ENCODE measurements around the gene PIAS4.
A peak's percentile ranks its signal among the peaks of the same experiment; 100 is the strongest.
"Not testable (repeated sequence)": the region's sequence is repeated elsewhere in the genome, so short reads cannot be mapped to it uniquely, and the experiment has no call there.

The PIAS4 gene

GRCh38 chr19:3998667-3999412, 8.7 kb upstream of the PIAS4 start:
- DNase-seq: not testable (repeated sequence)

- DNase-seq: not testable (repeated sequence)
Measured at GRCh38 chr19:4000798-4001197, 6.7 kb upstream of the PIAS4 start.

DNA sequence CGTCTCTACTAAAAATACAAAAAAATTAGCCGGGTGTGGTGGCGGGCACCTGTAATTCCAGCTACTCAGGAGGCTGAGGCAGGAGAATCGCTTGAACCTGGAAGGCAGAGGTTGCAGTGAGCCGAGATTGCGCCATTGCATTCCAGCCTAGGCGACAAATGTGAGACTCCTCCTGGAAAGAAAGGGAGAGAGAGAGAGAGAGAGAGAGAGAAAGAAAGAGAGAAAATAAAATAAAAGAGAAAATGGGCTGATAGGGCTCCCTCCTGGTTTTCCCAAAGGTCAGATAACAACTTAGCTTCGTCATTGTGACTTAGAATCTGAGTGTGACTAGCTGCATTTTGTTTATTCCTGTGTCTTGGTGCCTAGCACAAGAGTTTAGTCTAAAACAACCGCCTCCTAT, 2.1 kb upstream of the PIAS4 start:
- DNase-seq: not testable (repeated sequence)

GRCh38 chr19:4007836-4008539, 452 bp downstream of the PIAS4 start:
- no peak for DNase-seq

DNA sequence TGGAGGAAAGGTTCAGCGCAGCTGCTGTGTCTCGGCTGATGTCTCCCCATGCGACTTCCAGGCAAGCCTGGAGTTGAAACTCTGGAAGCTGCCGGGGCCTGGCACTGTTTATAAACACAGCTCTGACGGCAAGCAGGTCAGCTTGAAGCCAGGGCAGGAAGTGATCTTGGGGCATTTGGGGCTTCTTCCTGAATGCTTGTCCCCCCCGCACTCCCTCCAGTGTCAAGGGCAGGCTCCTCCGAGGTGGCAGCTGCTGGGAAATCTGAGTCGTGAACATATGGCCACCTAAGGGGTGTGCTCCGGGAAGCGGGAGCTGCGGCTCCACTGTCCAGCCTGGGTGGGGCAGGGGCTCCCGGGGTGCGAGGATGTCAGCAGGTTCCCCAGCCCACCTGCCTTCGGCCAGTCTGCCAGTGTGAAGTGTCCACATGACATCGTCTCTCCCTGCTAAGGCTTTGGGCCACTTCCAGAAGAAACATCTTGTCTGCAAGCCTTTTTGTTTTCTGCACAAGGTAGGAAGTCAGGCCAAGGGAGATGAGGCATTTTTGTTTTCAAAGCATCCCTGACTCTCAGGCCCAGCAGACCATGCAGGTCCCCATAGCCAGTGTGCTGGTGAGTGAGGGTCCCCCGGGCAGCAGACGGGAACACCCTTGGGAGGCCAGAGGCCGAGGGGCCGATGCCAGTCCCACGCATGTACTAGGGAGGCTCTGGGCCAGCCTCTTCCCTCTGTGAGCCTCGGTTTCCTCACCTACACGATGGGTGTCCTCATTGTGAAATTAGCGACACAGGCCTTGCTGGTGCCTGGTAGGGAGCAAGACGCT, 2.7 kb downstream of the PIAS4 start:
- DNase-seq: no peak

- DNase-seq: no peak
Measured at GRCh38 chr19:4010808-4011110, 3.2 kb downstream of the PIAS4 start.

- DNase-seq: not testable (repeated sequence)
Measured at GRCh38 chr19:4011430-4011829, 3.9 kb downstream of the PIAS4 start.

GRCh38 chr19:4012092-4012974, 4.8 kb downstream of the PIAS4 start:
- no peak for DNase-seq

GRCh38 chr19:4012975-4013634, 5.6 kb downstream of the PIAS4 start:
- no peak for DNase-seq

- DNase-seq: no peak
Measured at GRCh38 chr19:4013886-4014540, 6.5 kb downstream of the PIAS4 start.

DNA sequence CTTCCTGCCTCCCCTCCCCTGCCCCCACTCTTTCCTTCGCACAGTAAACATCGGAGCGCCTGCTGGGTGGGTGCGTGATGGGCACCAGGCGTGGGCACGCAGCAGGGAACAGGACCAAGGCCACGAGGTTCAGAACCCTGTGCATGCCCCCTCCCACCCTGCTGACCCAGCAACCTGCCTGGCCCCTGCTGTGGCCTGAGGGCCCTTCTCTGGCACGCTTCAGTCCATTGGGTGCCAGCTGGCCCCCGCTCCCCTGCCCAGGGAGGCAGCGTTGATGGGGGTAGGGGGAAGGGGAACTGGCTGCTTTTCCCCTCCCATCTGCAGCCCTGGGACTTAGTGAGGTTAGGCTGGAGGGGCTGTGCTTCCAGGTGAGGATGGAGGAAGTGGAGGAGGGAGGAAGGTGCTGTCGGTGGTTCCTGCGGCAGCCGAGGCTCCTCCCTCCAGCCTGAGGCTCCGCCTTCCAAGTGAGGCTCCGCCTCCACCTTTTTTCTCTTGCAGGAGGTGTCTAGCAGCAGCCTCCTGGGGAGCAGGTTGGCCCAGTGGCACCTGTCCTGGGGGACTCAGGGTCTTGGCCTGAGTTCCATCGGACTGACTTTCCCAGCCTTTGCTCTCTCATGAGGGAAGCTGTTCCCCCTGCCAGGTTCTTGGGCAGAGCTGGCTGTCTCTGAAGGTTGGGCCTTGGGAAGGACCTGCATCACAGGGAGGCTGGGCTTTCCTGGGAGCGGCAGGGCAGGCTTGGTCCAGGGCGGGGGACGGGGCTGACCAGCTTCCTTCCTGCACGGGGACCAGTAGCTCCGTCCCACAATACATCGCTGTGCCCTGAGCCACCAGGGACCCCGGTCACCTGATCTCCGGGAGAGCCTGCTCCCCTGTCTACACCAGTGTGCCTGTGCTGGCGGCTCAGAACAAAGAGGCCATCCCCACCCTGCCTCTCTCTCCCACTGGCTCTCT, 7.3 kb downstream of the PIAS4 start:
- DNase-seq: peak; percentile 52

GRCh38 chr19:4015705-4016402, 8.3 kb downstream of the PIAS4 start:
- no peak for DNase-seq

DNA sequence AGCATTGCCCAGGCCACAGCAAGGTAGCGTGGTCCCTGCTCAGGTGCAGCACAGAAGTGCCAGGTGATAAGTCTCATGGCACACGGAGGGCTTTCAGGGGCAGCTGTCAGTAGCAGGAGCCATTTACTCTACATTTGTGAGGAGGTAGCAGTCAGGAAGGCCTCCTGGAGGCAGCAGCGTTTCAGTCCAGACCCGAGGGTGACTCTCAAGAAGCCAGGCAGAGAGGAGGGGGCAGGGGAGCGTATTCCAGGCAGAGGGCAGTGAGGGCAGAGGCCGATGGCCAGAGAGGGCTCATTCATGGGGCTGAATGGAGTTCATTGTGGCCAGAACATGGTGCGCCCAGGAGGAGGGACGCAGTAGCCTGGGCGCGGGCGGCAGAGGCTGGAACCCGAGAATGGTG, 8.9 kb downstream of the PIAS4 start:
- no peak for DNase-seq

DNA sequence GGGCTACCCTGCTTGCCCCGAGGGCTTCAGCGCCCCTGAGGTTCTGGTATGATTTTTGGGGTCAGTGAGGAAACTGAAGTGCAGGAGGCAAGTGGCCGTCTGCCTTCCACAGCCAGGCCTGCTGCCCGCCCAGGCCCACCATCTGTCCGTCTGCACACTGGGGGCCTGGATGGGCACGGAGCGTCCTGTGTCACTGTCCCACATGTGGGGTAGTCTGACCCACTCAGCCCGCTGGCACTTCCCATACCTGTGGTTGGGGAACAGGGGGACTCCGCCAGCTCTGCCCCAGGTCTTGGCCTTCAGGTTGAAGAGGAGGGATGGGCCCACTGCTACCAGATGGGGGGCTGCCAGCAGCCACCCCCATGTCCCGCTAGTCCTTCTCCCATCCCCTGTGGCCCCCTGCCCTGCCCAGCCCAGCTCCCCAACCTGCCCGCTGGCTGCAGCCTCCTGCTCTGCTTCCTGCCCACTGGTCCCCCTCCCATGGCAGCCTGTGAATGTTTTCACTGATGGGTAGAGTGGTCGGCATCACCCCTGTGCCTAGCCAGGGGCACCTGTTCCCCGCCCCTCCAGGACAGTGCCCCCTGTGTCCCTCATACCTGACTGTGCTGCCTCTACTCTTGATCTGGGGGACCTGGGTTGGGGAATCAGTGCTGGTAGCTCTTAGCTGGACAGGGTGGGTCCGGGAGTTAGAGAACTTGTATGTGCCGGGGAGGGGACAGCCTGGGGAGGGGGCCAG, 9.5 kb downstream of the PIAS4 start:
- DNase-seq: no peak

- DNase-seq: no peak
Measured at GRCh38 chr19:4018140-4018613, 10.6 kb downstream of the PIAS4 start.

DNA sequence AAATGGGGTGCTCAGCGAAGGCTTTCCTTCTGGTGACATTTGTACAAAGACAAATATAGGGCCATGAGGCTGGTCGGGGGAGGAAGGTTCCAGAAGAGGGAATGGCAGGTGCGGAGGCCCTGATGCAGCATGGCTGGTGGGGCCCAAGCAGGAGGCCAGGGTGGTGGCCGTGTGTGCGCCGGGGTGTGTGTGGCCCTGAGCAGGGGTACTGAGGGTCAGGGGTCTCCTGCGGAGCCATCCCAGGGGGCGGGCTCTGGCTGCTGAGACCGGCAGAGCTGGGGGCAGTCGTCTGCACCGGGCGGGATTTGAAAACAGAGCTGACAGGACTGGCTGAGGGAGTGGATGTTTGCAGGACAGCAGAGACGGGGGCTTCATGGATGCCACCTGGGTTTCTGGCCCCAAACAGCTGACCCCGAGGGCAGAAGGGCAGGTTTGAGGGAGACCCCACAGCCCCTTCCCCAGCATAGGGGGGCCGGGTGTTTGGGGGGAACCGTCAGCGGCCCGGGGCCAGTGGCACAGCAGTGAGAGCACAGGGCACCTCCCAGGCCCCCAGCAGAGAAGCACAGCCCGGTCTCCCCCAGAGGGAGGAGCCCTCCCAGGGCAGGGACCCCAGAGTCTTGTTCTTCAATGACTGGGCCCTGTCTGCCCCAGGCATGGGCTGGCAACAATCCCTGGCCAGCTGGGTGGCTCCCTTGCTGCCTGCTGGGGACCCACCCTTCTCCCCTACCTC, 11.4 kb downstream of the PIAS4 start:
- no peak for DNase-seq

DNA sequence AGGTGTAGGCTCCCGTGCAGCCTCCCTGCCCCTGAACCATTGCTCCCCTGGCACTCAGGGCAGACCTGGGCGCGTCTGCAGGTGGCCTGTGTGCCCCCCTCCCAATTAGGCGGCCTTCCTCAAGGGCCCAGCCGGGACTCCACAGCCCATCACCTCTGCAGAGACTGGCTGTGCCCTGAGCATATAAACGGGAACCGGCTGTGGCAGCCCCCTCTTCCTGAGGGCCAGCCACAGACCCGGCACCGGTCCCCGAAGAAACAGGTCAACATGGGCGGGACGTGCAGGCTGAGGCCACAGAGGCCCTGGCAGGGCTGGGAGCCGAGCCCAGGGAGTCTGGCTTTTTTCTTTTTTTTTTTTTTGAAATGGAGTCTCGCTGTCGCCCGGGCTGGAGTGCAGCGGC, 12.0 kb downstream of the PIAS4 start:
- no peak for DNase-seq
